Measurements from ENCODE around the gene SLC6A1.

The SLC6A1 gene

DNA sequence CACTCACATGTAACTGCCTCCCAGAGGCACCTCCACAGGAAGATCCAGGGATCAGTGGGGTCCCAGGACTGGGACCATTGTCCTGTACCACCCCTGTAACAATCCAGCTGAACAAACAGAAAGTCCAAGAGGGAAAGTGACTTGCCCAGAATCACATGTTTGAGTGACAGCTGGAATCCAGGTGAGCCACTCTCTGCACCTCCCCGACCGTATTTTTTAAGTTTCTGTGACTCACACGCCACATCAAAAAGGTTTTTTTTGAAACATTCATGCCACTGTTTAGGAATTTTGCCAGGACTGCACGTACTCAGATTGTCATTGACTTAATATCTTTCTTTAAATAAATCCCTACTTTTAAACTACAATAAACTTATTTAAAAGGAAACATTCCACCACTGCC, 9.8 kb upstream of the SLC6A1 start:
- FAIRE-seq = no peak

DNA sequence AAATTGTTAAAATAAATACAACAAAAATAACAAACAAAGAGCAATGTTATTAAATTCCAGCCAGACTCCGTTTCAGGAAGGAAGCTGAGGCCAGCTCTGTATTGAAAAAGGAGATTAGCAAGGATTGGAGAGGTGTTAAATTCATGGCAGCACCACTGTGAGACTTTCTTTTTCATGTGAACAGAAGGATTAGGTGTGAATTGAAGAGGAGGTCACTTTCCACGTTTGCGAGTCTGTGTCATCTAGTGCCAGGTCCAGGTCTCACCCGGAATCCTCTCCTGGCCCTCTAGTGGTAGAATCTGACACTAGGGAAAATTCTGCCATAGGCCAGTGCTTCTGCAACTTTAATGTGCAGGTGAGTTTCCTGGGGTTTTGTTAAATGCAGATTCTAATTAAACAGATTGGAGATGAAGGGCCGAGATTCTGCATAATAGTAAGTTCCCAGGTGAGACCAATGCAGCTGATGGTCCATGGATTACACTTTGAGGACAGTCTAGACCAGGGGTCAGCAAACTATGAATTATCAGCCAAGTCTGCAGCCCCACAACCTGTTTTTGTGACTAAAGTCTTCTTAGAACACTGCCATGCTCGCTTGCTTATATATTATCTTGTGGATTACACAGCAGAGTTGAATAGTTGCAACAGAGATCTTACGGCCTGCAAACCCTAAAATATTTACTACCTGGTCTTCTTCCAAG, 9.2 kb upstream of the SLC6A1 start:
- DNase-seq (ENCODE audit: insufficient read length) = peak; percentile 55
- no peak for TF ChIP-seq POLR2A (IDR thresholded peaks at IDR 0.05; ENCODE audit: low read depth, low read length)
- TF ChIP-seq TAF1 (IDR thresholded peaks at IDR 0.05; ENCODE audit: borderline replicate concordance, low read depth, low read length) = no peak
- no peak for TF ChIP-seq POLR2AphosphoS5 (IDR thresholded peaks at IDR 0.05; ENCODE audit: low read depth, low read length)
- FAIRE-seq = no peak

More for the DNA sequence above, 9.8 kb upstream of the SLC6A1 start:
- DNase-seq (ENCODE audit: insufficient read length) = no peak
- TF ChIP-seq POLR2A (IDR thresholded peaks at IDR 0.05; ENCODE audit: low read depth, low read length) = no peak
- no peak for TF ChIP-seq POLR2AphosphoS5 (IDR thresholded peaks at IDR 0.05; ENCODE audit: low read depth, low read length)
- TF ChIP-seq TAF1 (IDR thresholded peaks at IDR 0.05; ENCODE audit: borderline replicate concordance, low read depth, low read length) = no peak

DNA sequence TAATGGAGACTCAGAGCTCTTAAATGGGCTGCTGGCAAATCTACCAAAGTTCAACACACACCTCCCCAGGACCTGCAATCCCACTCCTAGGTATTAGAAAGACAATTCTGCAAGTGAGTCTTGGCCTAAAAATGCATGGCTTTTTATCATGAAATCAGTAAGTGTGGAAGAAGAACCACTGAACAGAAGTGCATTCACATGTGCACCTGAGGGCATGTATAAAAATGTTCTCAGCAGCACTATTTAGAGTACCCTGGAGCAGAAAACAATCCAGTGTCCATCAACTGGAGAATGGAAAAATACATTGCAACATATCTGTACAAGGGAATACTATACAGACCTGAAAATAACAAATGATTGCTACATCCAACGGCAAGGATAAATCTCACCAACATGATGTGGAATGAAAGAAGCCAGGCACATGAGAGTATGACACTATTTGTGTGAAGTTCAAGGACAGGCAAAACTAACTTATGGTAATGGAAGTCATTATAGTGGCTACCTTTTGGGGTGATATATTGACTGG, 8.1 kb upstream of the SLC6A1 start:
- TF ChIP-seq POLR2AphosphoS5 (IDR thresholded peaks at IDR 0.05; ENCODE audit: low read depth, low read length) (no peak), POLR2A (IDR thresholded peaks at IDR 0.05; ENCODE audit: low read depth, low read length) (no peak)
- no peak for DNase-seq (ENCODE audit: insufficient read length)
- FAIRE-seq = no peak

DNA sequence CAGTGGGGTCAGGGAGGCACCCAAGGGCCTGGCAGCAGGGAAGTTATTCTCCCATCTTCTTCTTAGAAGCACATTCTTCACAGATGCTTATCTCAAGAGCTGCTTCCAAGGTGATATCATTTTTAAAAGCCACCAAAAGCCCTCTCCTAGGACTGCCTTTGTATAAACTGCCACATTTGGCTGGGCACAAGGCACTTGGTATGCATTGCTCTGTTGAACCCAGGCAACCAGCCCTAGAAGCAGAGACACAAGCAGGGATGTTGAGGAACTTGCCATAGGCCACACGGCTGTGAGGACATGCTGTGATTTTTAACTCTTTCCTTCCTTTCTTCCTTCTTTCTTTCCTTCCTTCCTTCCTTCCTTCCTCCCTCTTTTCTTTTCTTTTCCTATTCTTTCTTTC, 7.4 kb upstream of the SLC6A1 start:
- no peak for TF ChIP-seq POLR2AphosphoS5 (IDR thresholded peaks at IDR 0.05; ENCODE audit: low read depth, low read length)
- no peak for TF ChIP-seq POLR2A (IDR thresholded peaks at IDR 0.05; ENCODE audit: low read depth, low read length)
- TF ChIP-seq TAF1 (IDR thresholded peaks at IDR 0.05; ENCODE audit: borderline replicate concordance, low read depth, low read length) = no peak
- no peak for FAIRE-seq
- DNase-seq (ENCODE audit: insufficient read length) = no peak

DNA sequence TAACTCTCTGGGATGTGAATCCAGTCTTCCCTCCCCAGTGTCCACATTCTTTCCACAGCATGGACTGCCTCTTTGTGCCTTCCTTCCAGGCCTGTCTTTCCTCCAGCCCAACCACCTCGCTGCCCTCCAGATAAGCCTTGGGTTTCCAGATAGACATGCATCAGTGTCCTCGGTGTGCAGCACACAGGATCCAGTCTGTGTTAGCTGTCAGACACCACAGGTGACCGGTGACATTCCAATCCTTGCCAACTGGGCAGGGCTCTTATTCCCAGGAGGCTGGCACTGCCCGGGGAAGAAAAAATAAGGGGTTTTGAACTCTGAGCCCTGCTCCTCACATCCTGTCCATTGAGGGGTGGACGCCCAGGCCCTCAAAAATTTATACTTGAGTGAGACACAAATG, 6.0 kb upstream of the SLC6A1 start:
- FAIRE-seq (no peak), DNase-seq (ENCODE audit: insufficient read length) (no peak)
- TF ChIP-seq POLR2AphosphoS5 (IDR thresholded peaks at IDR 0.05; ENCODE audit: low read depth, low read length) = no peak
- TF ChIP-seq TAF1 (IDR thresholded peaks at IDR 0.05; ENCODE audit: borderline replicate concordance, low read depth, low read length) = no peak
- TF ChIP-seq POLR2A (IDR thresholded peaks at IDR 0.05; ENCODE audit: low read depth, low read length) = no peak

DNA sequence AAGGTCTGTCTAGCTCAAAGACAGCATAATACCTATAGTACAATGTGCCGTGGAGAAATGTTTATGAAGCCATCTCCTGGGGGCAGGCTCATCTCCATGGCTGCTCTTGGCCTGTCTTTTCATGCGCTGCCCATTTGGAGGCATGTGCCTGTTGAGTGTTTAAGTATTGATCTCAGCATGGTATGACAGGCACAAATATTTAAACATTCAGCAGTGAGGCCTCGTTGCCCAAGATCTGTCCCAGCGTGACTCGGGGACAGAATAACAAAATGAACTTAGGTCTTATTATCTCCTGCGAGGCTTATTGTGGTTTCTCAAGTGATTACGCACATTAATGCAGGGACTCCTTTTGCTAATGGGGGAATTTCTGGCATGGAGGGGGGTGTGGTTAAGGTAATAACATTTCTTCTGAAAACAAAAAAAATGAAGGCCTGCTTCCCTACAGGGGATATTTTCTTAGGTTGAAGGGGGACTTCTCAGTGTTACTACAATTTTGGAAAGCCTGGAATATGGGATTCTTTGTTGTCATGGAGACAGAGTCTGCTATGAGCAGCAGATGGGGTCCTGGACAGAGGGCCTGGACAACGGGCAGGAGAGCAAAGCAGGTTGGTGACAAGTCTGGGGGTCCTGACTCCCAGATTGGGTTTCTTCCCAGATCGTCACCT, 4.4 kb upstream of the SLC6A1 start:
- DNase-seq (ENCODE audit: insufficient read length) (no peak), FAIRE-seq (no peak)
- TF ChIP-seq TAF1 (IDR thresholded peaks at IDR 0.05; ENCODE audit: borderline replicate concordance, low read depth, low read length) = no peak
- TF ChIP-seq POLR2A (IDR thresholded peaks at IDR 0.05; ENCODE audit: low read depth, low read length) = no peak
- no peak for TF ChIP-seq POLR2AphosphoS5 (IDR thresholded peaks at IDR 0.05; ENCODE audit: low read depth, low read length)

DNA sequence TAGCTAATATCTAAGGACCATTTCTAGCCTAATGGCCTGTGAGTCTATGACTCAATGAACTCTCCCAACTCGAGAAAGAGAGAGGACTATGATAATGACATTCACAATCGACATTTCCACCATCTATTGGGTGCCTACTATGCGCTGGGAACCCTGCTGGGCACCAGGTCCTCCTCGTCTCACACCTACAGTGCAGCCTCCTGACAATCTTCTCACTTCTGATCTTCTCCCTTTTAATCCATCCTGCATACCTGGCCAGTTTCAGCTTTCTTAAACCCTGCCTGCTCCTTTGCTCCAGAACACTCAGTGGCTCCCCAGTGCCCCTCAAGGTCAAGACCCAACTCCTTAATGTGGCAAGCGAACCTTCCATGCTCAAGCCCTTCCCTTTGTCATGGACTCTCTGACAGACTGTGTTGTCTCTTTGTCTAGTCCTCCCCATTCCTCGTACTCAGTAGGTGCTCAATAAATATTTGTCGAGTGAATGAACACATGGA, 3.5 kb upstream of the SLC6A1 start:
- FAIRE-seq (no peak), DNase-seq (ENCODE audit: insufficient read length) (no peak)
- TF ChIP-seq TAF1 (IDR thresholded peaks at IDR 0.05; ENCODE audit: borderline replicate concordance, low read depth, low read length) (no peak), POLR2A (IDR thresholded peaks at IDR 0.05; ENCODE audit: low read depth, low read length) (no peak), POLR2AphosphoS5 (IDR thresholded peaks at IDR 0.05; ENCODE audit: low read depth, low read length) (no peak)

DNA sequence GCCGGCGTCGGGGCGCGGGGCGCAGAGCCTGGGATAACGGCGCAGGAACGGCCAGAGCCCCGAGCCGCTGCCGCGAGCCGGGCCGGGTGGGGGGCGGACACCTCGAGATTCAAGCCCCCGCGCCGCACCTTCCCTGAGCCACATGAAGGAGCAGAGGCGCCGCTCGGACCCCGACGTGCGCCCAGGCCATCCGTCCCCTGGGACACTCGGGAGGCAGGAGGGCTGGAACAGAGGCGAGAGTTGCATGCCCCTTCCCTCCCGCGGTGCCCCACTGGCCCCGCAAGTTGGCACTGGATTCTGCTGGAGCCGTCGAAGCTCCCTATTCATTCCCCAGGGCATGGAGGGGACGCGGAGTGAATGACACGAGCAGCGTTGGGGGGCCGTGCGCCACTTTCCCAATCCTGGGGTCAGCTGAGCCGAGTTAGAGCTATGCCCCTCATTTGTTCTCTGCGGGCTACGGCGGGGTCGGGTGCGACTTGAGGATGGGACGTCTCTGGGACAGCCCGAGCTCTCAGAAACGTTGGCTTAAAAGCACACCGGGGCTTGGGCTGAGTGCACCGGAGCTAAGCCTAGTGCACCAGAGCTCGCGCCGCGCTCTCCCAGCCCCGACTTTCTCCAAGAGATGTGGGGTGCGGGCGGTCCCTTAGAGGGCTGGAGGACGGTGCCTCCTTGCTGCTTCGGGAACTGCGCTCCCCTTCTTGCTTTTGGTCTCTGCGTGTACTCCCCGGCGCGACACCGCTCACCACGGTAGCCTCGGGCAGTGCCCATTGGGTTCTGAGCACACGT, 588 bp downstream of the SLC6A1 start:
- FAIRE-seq = no peak
- TF ChIP-seq POLR2A (IDR thresholded peaks at IDR 0.05; ENCODE audit: low read depth, low read length) = no peak
- TF ChIP-seq TAF1 (IDR thresholded peaks at IDR 0.05; ENCODE audit: borderline replicate concordance, low read depth, low read length) = no peak
- no peak for TF ChIP-seq POLR2AphosphoS5 (IDR thresholded peaks at IDR 0.05; ENCODE audit: low read depth, low read length)

DNA sequence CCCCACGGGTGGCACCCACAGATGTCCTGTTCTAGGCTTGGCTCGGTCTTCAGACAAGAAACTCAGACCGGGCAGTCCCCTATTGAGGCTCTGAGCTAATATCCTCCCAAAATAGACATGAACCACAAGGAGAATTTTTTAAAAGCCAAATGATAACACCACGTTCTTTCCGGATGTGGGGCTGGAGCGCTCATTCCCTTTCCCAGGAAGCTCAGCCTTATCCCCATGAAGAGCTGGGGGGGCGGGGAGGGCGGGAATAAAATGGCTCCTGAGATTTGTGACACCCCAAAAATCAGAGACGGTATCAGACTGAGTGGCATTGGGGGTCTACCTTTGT, 1.1 kb downstream of the SLC6A1 start:
- DNase-seq (ENCODE audit: insufficient read length) (no peak), FAIRE-seq (no peak)
- no peak for TF ChIP-seq POLR2A (IDR thresholded peaks at IDR 0.05; ENCODE audit: low read depth, low read length)
- no peak for TF ChIP-seq POLR2AphosphoS5 (IDR thresholded peaks at IDR 0.05; ENCODE audit: low read depth, low read length)
- TF ChIP-seq TAF1 (IDR thresholded peaks at IDR 0.05; ENCODE audit: borderline replicate concordance, low read depth, low read length) = no peak

More for the DNA sequence above, 588 bp downstream of the SLC6A1 start:
- DNase-seq (ENCODE audit: insufficient read length) = no peak

DNA sequence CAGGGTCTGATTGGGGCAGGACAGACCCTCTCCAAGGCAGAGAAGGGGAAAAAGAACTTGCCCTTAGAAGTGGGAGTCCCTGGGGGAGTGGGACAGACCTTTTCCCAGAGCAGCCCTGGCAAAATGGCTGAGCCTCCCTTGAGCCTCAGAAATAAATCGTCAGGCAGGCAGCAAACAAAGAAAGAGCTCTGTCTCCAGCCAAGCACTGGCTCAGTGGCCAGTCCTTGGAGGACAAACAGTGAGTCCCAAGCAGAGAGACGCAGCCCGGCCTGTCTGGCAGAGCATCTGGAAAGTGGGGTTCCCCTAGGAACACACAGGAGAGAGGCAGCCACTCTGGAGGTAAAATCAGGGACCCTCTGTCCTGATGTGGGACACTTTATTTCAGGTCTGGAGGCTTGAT, 1.8 kb downstream of the SLC6A1 start:
- no peak for TF ChIP-seq TAF1 (IDR thresholded peaks at IDR 0.05; ENCODE audit: borderline replicate concordance, low read depth, low read length)
- no peak for TF ChIP-seq POLR2AphosphoS5 (IDR thresholded peaks at IDR 0.05; ENCODE audit: low read depth, low read length)
- no peak for TF ChIP-seq POLR2A (IDR thresholded peaks at IDR 0.05; ENCODE audit: low read depth, low read length)
- FAIRE-seq (no peak), DNase-seq (ENCODE audit: insufficient read length) (no peak)

DNA sequence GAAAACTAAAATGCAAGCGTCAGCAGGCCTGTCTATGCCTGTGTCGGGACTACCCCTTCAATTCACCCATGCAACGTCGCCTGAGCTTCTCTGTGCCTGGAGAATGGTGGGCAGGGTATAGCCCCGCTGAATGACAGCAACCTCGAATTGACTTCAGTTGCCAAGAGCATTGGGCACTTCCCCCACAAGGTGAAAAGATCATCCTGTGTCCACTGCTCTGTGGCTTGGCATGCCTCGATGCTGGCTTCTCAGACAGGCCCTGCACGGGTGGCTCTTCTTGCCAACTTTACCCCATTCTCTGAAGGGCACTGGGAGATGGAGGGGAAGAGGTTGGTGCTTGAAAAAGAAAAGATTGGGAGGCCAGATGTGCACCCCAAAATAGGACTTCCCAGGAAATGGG, 3.3 kb downstream of the SLC6A1 start:
- no peak for FAIRE-seq
- TF ChIP-seq TAF1 (IDR thresholded peaks at IDR 0.05; ENCODE audit: borderline replicate concordance, low read depth, low read length) = no peak
- no peak for TF ChIP-seq POLR2A (IDR thresholded peaks at IDR 0.05; ENCODE audit: low read depth, low read length)
- no peak for TF ChIP-seq POLR2AphosphoS5 (IDR thresholded peaks at IDR 0.05; ENCODE audit: low read depth, low read length)
- DNase-seq (ENCODE audit: insufficient read length) = no peak

Data from GM12892 (cell line).